SIG-M5 treated with dmso at 0.1 percent for 504 hours (cell line): ENCODE data around the gene GPS1.

Source experiments
- DNase-seq: peaks from one replicate; lab custom pipeline; 2025; ENCODE audit not compliant: unreplicated experiment; lab: John Stamatoyannopoulos, UW

GPS1 gene

GRCh38 chr17:82076785-82077591, 25.3 kb downstream of the GPS1 start:
- DNase-seq = no peak

GRCh38 chr17:82077617-82078358, 26.1 kb downstream of the GPS1 start:
- DNase-seq = no peak

DNA sequence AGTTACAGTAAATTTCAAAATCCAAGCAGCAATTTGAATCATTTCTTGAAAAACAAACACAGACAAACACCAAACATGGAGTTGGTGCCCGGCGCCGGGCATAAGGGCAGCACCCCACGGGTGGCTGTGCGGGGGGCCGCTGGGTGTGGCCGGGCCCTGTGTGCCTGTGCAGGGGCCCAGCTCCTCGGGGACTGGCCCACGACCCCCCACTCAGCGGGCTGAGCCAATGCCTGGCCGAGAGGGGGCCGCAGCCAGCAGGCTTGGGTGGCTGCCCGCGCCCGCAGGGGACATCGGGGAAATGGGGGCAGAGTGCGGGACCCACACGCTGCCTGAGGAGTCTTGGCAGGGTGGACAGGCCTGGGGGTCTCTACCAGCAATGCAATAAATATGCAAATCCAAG, 26.7 kb downstream of the GPS1 start:
- no peak for DNase-seq

DNA sequence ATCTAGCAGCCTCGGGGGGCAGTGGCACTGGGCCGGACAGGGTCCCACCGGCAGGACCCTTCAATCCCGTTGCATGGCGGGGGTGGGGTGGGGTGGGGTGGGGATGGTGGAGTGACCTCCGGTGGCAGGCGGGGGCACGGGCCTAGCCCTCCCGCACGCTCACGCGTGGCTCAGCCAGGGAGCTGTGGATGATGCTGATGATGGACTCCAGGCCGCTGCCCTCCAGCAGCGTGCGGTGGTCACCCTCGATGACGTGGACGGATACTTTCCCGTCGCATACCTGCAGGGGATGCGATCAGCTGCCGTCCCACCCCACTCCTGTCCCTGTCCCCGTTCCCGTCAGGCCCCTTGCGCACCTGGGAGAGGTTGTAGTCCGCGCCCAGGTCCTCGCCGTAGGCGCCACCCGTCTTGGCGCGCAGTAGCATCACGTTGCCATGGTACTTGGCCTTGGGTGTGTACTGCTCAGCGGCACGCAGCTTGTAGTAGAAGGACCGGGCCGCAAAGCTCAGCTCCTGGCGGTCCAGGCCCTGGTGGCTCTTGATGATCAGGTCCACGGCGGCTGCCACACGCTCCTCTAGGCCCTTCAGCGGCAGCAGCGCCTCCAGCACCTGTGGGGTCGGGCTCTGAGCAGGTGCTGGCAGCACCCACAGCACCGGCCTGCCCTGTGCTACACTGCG, 27.4 kb downstream of the GPS1 start:
- no peak for DNase-seq

GRCh38 chr17:82080048-82080788, 28.5 kb downstream of the GPS1 start:
- no peak for DNase-seq

- no peak for DNase-seq
Measured at GRCh38 chr17:82080789-82081464, 29.2 kb downstream of the GPS1 start.

GRCh38 chr17:82081546-82081945, 29.8 kb downstream of the GPS1 start:
- no peak for DNase-seq

DNA sequence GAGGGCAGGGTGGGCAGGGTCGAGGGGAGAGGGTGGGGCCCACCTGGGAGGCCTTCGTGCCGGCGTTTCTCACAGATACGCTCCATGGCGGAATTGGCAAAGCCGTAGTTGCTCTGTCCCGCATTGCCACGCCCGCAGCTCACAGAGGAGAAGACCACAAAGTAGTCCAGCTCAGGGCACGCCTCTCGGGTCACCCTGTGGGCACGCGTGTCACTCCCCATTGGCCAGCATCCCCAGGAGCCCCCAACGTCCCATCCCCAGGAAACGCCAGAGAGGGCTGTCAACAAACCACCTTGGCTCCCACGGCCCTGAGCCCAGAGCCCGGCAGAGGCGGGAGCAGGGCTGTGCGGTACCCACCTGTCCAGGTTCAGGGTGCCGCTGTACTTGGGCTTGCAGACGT, 30.3 kb downstream of the GPS1 start:
- DNase-seq = no peak

DNA sequence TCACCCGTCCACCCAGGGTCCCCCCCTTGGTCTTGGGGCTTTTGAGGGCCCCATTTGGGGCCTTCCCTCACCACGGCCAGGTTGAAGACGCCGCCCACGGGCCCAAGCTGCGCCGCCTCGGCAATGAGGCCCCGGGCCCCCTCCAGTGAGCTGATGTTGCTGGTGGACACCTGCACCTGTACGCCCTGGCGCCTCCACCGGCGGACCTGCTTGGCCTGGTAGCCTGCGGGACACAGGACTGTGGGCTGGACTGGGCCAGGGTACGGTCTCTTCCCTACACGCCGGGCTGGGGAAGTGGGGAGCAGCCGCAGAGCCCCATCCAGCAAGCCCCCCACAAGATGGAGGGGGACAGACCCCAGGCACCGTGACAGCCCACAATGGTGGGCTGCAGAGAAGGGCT, 30.8 kb downstream of the GPS1 start:
- DNase-seq = no peak

GRCh38 chr17:82083009-82083408, 31.3 kb downstream of the GPS1 start:
- no peak for DNase-seq

DNA sequence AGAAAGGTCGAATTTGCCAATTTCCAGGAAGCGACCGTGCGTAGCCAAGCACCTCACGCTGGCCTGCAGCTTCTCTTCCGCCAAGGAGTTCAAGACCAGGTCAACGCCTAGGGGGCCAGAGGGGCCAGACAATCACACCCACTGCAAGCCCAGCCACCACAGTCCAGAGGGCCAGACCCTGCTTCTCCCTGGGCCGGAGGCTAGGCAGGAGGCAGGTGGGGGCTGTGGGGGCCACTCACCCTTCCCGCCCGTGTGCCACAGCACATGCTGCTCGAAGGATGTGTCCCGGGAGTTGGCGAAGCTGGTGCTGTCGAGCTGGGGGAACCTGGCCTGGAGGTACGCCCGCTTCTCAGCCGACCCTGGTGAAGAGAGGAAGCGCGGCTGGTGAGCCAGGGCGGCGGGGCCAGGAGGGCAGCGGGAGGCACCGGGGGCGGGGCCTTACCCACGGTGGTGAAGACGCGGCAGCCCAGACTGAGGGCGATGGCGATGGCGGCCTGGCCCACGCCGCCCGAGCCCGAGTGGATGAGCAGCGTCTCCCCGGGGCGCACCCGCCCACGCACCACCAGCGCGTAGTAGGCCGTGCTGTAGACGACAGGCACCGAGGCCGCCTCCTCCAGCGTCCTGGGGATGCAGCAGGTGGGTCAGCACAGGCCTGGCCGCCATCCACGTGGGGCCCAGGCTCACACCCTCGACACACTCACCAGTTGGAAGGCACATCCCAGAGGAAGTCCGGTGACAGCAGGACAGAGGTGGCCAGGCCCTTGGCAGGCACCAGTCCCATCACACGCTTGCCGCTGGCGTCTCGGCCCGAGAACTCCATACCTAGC, 32.0 kb downstream of the GPS1 start:
- DNase-seq = no peak

- no peak for DNase-seq
Measured at GRCh38 chr17:82084373-82085030, 32.8 kb downstream of the GPS1 start.

DNA sequence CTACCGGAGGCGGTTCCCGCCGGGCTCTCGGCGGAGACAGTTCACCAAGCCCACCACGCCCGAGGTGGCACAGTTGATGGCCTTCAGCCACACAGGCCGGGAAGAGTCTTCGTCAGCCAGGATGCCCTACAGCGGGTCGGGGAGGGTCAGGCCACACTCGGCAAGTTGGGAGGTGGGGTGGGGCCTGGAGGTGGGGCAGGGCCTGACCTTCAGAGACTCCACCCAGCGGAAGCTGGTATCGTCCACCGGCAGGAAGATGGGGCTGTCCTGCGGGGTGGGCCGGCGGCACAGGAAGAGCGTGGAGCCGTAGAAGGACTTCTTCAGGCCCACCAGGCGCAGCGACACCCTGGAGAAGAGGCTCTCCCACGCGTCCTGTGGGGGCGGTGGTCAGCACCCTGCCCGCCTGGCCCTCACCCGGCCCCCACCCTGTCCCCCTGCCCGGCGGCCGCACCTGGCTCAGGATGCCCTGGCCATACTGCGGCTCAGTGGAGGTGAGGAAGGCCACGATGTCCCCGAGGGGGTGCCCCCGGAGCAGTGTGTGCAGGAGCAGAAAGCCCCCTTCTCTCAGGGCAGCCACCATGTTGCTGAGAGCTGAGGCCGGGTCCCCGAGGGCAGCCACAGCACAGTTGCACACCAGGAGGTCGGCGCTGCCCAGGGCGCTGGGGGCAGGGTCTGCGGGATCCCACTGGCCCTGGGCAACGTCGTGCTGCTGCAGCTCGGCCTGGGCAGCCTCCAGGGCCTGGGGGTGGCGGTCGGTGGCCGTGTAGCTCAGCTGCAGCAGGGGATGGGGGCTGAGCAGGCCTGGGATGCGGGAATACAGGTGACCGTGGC, 33.5 kb downstream of the GPS1 start:
- DNase-seq = no peak

- no peak for DNase-seq
Measured at GRCh38 chr17:82085931-82086764, 34.5 kb downstream of the GPS1 start.

DNA sequence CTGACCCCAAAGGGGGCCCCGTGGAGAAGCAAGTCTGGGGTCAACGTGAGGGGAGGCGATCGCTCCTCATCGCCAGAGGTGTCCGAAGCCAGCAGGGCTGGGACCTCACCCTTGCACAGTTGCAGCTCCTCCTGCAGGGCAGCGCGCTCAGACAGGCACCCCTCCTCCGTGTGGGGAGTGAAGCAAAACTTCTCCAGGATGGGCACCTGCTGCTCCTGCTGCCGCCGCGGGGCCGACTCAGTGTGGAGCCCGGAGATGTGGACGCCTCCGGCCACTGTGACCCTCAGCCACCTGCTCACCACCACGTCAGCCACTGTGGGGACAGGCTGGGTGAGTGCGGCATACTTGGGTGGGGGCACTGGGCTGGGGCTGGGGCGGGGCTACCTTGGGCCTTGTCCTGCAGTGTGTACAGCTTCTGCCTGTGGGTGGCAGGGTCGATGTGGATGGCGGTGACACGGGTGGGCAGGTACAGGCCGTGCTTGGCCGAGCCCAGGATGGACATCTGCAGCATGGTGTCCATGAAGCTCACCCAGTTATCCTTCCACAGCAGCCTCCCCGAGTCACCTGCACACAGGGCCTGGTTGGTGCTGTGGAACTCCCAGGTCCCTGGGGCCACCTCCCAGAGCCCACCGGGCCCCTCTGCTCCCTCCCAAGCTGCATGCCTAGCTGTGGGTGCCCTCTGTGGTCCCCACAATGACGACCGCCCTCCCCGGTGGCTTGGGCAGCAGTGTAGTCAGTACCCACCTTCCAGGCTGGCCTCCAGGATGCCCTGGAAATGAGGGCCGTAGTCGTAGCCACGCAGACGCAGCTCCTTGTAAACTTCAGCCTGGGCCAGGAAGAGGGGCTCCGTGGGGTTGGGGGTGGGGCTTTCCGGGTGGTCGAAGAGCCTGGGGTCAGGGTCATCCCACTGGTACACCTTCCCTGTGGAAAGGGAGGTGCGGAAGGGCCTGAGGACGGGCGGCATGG, 35.5 kb downstream of the GPS1 start:
- DNase-seq = no peak
